Subcutaneous abdominal adipose tissue (tissue), 5 donors: ENCODE measurements around the gene ARMC12.
"Not testable (repeated sequence)": the region's sequence is repeated elsewhere in the genome, so short reads cannot be mapped to it uniquely, and the experiment has no call there.

Source experiments
- H3K27ac ChIP-seq: one replicate; pipeline ENCODE4 v1.7.0; 2013; ENCODE audit warnings: low read depth, mild to moderate bottlenecking, inconsistent platforms, low read length, moderate library complexity
- H3K27me3 ChIP-seq, 5 donors: one replicate each; pipeline ENCODE4 v1.7.0; 2013; ENCODE audit warnings: low read length in 5 of 5, inconsistent platforms in 1 of 5; ENCODE audit not compliant: control insufficient read depth in 5 of 5, insufficient read depth in 4 of 5
- H3K36me3 ChIP-seq, 5 donors: one replicate each; pipeline ENCODE4 v1.7.0; 2013; ENCODE audit warnings: low read length in 5 of 5; ENCODE audit not compliant: control insufficient read depth in 5 of 5, insufficient read depth in 5 of 5
- H3K4me1 ChIP-seq, 5 donors: one replicate each; pipeline ENCODE4 v1.7.0; 2013; ENCODE audit warnings: low read length in 5 of 5, mild to moderate bottlenecking in 3 of 5, moderate library complexity in 1 of 5; ENCODE audit not compliant: control insufficient read depth in 5 of 5, insufficient read depth in 5 of 5
- H3K4me3 ChIP-seq, 5 donors: one replicate each; pipeline ENCODE4 v1.7.0; 2013; ENCODE audit warnings: low read length in 5 of 5, low read depth in 1 of 5
- H3K9ac ChIP-seq, 5 donors: one replicate each; pipeline ENCODE4 v1.7.0; 2013; ENCODE audit warnings: low read length in 5 of 5, mild to moderate bottlenecking in 4 of 5, moderate library complexity in 3 of 5
- H3K9me3 ChIP-seq, 5 donors: one replicate each; pipeline ENCODE4 v1.7.0; 2013; ENCODE audit warnings: low read length in 5 of 5; ENCODE audit not compliant: control insufficient read depth in 5 of 5
- donor health status: healthy.
- donor health status: healthy.
- donor health status: healthy.
- donor health status: healthy.
- donor health status: healthy.

Gene ARMC12

GRCh38 chr6:35736982-35737412 lies at the start of gene ARMC12:
TSS of gene ARMC12 (plus strand) at chr6:35737032. CDS start at chr6:35737109, 77 bp downstream.
- H3K36me3 ChIP-seq = no peaks in the 10 kb centered on the region
- H3K27me3 ChIP-seq = no peaks in the 10 kb centered on the region
- no peak within 1 kb of the TSS for H3K4me3 ChIP-seq
- no peak within 1 kb of the TSS for H3K27ac ChIP-seq
- H3K9me3 ChIP-seq = no peaks in the 10 kb centered on the region
- H3K4me1 ChIP-seq = peaks cover 4 to 34% (median 11%) of the 10 kb centered on the region in 5 donors
- H3K9ac ChIP-seq = no peak within 1 kb of the TSS

DNA sequence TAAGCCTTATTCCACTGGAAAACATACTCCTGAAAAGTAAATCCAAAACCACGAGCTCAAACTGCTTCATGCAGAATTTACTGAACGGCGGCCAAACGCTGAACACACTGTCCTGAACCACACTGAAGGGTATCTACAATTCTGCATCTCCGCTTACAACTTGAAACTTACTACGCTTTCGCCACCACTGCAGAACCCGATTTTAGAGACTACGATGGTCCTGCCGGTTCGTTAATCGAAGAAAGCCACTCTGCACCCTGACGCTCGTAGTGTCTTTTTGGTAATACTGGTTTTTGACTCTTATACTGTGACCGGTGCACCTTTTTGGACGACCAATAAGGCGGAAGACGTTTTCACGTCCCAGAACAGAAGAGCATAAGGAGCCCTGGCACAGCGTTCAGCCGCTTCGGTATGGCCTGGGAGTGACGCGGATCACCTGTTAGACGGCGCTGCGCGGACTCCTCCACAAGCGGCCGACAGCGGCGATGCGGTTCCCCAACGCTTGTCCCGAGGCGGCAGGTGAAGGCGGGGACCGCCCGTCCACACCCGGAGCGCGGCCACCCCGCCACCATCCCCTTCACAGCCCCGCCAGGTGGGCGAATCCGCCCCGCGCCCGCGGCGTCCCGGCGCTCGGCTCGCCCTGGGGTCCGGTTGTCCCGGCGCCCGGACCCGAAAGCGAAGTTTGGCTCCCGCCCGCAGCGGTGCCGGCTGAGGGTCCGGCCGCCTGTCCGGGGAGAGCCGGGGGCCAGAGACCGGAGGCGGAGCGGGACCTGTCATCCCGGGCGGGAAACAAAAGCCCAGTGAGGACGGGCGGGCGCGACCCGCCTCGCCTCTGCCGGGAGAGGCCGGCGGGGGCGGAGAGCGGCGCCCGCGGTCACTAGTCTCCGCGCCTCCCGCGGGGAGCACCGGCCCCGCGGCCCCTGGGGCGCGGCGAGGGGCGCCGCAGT lies 48.9 kb upstream of the ARMC12 start:
- Histone ChIP-seq H3K36me3 (peaks cover 0 to 4% (median 0%) of the 10 kb centered on the region in 5 donors), H3K27ac (peak overlapping the region; percentile 56), H3K27me3 (no peaks in the 10 kb centered on the region), H3K9me3 (no peaks in the 10 kb centered on the region), H3K4me3 (peak overlapping the region; percentile 68 to 98 (median 96)), H3K9ac (peak overlapping the region; percentile 39 to 92 (median 86)), H3K4me1 (peaks cover 2 to 35% (median 21%) of the 10 kb centered on the region in 5 donors)

GRCh38 chr6:35688605-35689322 lies 48.1 kb upstream of the ARMC12 start, which contains the start of gene FKBP5:
TSS of gene FKBP5 (minus strand) at chr6:35688915. CDS start at chr6:35642824, 46,091 bp downstream.
- Histone ChIP-seq H3K27me3 (no peaks in the 10 kb centered on the region), H3K4me1 (peaks cover 2 to 35% (median 21%) of the 10 kb centered on the region in 5 donors), H3K36me3 (peaks cover 0 to 4% (median 0%) of the 10 kb centered on the region in 5 donors)

DNA sequence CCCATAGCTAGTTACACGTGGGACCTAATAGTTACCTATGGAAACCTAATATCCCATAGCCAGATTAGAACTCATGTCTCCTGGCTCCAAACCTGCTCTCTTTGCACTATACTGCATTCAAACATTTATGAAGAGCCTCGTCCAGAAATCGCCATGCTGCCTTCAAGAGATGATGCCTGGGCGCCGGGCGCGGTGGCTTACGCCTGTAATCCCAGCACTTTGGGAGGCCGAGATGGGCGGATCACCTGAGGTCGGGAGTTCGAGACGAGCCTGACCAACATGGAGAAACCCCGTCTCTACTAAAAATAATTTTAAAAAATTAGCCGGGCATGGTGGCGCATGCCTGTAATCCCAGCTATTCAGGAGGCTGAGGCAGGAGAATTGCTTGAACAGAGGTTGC lies 46.8 kb upstream of the ARMC12 start:
- H3K36me3 ChIP-seq, H3K27me3 ChIP-seq, H3K27ac ChIP-seq, H3K4me3 ChIP-seq, H3K9me3 ChIP-seq, H3K9ac ChIP-seq: not testable (repeated sequence)
- H3K4me1 ChIP-seq = peaks cover 2 to 29% (median 21%) of the 10 kb centered on the region in 5 donors

More at GRCh38 chr6:35688605-35689322, 48.1 kb upstream of the ARMC12 start, which contains the start of gene FKBP5:
- Histone ChIP-seq H3K27ac (peak within 1 kb of the TSS; percentile 56), H3K9me3 (no peaks in the 10 kb centered on the region), H3K4me3 (peak within 1 kb of the TSS; percentile 68 to 98 (median 96)), H3K9ac (peak within 1 kb of the TSS; percentile 39 to 92 (median 86))

DNA sequence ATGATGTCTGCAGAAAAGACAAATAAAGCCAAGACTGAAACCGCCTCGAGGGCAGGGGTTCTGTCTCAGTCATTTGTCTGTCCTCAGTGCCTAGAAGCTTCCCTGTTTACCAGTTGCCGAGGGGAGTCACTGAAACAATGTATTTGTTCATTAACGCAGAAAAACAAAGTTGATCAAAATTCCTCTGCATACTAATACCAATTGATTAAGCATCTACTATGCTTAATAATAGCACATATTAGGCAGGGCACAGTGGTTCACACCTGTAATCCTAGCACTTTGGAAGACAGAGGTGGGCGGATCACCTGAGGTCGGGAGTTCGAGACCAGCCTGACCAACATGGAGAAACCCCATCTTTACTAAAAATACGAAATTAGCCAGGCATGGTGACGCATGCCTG lies 46.3 kb upstream of the ARMC12 start:
- H3K9ac ChIP-seq = no peak overlapping the region
- no peaks in the 10 kb centered on the region for H3K36me3 ChIP-seq
- peaks cover 2 to 29% (median 21%) of the 10 kb centered on the region in 5 donors for H3K4me1 ChIP-seq
- no peaks in the 10 kb centered on the region for H3K27me3 ChIP-seq
- H3K27ac ChIP-seq = no peak overlapping the region
- H3K4me3 ChIP-seq = no peak overlapping the region
- no peaks in the 10 kb centered on the region for H3K9me3 ChIP-seq

- peak overlapping the region in 1 of 5 donors; percentile 35 for H3K9ac ChIP-seq
- no peaks in the 10 kb centered on the region for H3K27me3 ChIP-seq
- H3K9me3 ChIP-seq = no peaks in the 10 kb centered on the region
- peak overlapping the region in 2 of 5 donors; percentile 29 to 54 for H3K4me3 ChIP-seq
- H3K27ac ChIP-seq = peak overlapping the region; percentile 6
- H3K36me3 ChIP-seq = no peaks in the 10 kb centered on the region
- peaks cover 2 to 29% (median 19%) of the 10 kb centered on the region in 5 donors for H3K4me1 ChIP-seq
Measured at GRCh38 chr6:35691027-35691824, 45.6 kb upstream of the ARMC12 start.

DNA sequence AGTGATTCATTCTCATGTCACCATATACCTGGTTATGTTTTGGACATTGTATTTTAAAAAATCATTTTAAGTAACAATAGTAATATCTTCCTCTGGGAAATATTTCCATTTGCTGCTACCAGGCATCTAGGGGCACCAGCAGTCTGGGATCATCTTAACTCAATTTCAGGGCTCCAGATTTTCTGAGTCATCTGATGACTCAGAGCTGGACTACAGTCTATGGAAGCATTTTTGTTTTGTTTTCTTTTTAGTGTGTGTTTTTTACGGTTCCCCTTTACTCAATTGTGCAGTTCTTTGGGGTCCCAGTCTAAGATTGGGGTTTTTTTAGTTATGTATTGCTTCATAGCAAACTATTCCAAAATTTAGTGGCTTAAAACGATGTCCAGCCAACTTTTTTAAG lies 42.4 kb upstream of the ARMC12 start:
- Histone ChIP-seq H3K4me1 (peaks cover 2 to 18% (median 14%) of the 10 kb centered on the region in 5 donors), H3K4me3 (no peak overlapping the region), H3K27ac (no peak overlapping the region), H3K9me3 (no peaks in the 10 kb centered on the region), H3K36me3 (no peaks in the 10 kb centered on the region), H3K27me3 (no peaks in the 10 kb centered on the region), H3K9ac (no peak overlapping the region)

GRCh38 chr6:35698430-35698829 lies 38.4 kb upstream of the ARMC12 start:
- H3K36me3 ChIP-seq, H3K4me3 ChIP-seq, H3K9ac ChIP-seq, H3K27ac ChIP-seq, H3K4me1 ChIP-seq, H3K9me3 ChIP-seq, H3K27me3 ChIP-seq: not testable (repeated sequence)

GRCh38 chr6:35698858-35699257 lies 38.0 kb upstream of the ARMC12 start:
- Histone ChIP-seq H3K9ac (no peak overlapping the region), H3K27ac (no peak overlapping the region), H3K4me1 (peaks cover 0 to 5% (median 0%) of the 10 kb centered on the region in 5 donors)

More at GRCh38 chr6:35698858-35699257, 38.0 kb upstream of the ARMC12 start:
- H3K9me3 ChIP-seq = peaks cover 0 to 4% (median 4%) of the 10 kb centered on the region in 5 donors
- no peaks in the 10 kb centered on the region for H3K36me3 ChIP-seq
- no peaks in the 10 kb centered on the region for H3K27me3 ChIP-seq
- no peak overlapping the region for H3K4me3 ChIP-seq
